Progenitor cell of endocrine pancreas (in vitro differentiated cells): ENCODE measurements around the gene TRAPPC8. TPM values are rescaled to one million over a fixed set of nuclear protein-coding genes. Genes with fewer than 3 reads are reported as not detected.

Experiments used
- DNase-seq: peaks from one replicate; pipeline ENCODE4 v3.0.0; 2021; ENCODE audit warnings: low spot score; ENCODE audit not compliant: unreplicated experiment
- H3K27ac Mint-ChIP-seq: 2 replicates; pipeline ENCODE4 v1.8.0; 2021; ENCODE audit warnings: mild to moderate bottlenecking, moderate library complexity, mixed read lengths
- H3K27me3 Mint-ChIP-seq: 2 replicates; pipeline ENCODE4 v1.8.0; 2021; ENCODE audit warnings: mixed read lengths
- H3K36me3 Mint-ChIP-seq: 2 replicates; pipeline ENCODE4 v1.8.0; 2022; ENCODE audit warnings: mixed read lengths; ENCODE audit not compliant: insufficient read depth
- H3K4me1 Mint-ChIP-seq: 2 replicates; pipeline ENCODE4 v1.8.0; 2021; ENCODE audit warnings: low read depth, mixed read lengths
- H3K4me3 Mint-ChIP-seq: 2 replicates; pipeline ENCODE4 v1.8.0; 2021; ENCODE audit warnings: low read depth, mild to moderate bottlenecking, moderate library complexity, mixed read lengths
- H3K9me3 Mint-ChIP-seq: 2 replicates; pipeline ENCODE4 v1.8.0; 2021; ENCODE audit warnings: low read depth, mixed read lengths
- CTCF ChIP-seq: fragments of 200-600 bp; sonication (generic); IDR thresholded peaks from one replicate; pipeline ENCODE4 v1.5.0; 2021; ENCODE audit warnings: antibody characterized with exemption, mild to moderate bottlenecking; ENCODE audit not compliant: unreplicated experiment
- total RNA-seq: library from RNA; stranded (reverse); gene quantifications from 2 replicates; pipeline ENCODE4 v1.2.1, GENCODE V29; 2021

The TRAPPC8 gene
- total RNA-seq, 1 donor from 2014 or later: 39.8 TPM

GRCh38 chr18:31798399-31798798 lies 144.5 kb downstream of the TRAPPC8 start:
- Mint-ChIP-seq H3K27ac (no peak overlapping the region), H3K4me1 (peaks cover 3% of the 10 kb centered on the region), H3K36me3 (no peaks in the 10 kb centered on the region), H3K9me3 (no peaks in the 10 kb centered on the region), H3K4me3 (no peak overlapping the region), H3K27me3 (no peaks in the 10 kb centered on the region)
- no peak for DNase-seq
- no peak for TF ChIP-seq CTCF

- H3K36me3 Mint-ChIP-seq: no peaks in the 10 kb centered on the region
- no peak overlapping the region for H3K27ac Mint-ChIP-seq
- H3K9me3 Mint-ChIP-seq: no peaks in the 10 kb centered on the region
- no peak overlapping the region for H3K4me3 Mint-ChIP-seq
- H3K4me1 Mint-ChIP-seq: peaks cover 5% of the 10 kb centered on the region
- no peak for DNase-seq
- no peak for TF ChIP-seq CTCF
- no peaks in the 10 kb centered on the region for H3K27me3 Mint-ChIP-seq
Measured at GRCh38 chr18:31795747-31796146, 147.2 kb downstream of the TRAPPC8 start.

- DNase-seq: no peak
- no peaks in the 10 kb centered on the region for H3K27me3 Mint-ChIP-seq
- no peaks in the 10 kb centered on the region for H3K9me3 Mint-ChIP-seq
- H3K27ac Mint-ChIP-seq: no peak overlapping the region
- no peak for TF ChIP-seq CTCF
- no peaks in the 10 kb centered on the region for H3K36me3 Mint-ChIP-seq
- H3K4me1 Mint-ChIP-seq: peaks cover 3% of the 10 kb centered on the region
- H3K4me3 Mint-ChIP-seq: no peak overlapping the region
Measured at GRCh38 chr18:31793531-31793930, 149.4 kb downstream of the TRAPPC8 start.

- Mint-ChIP-seq H3K4me1 (peaks cover 4% of the 10 kb centered on the region), H3K36me3 (no peaks in the 10 kb centered on the region), H3K9me3 (no peaks in the 10 kb centered on the region), H3K27me3 (no peaks in the 10 kb centered on the region), H3K27ac (no peak overlapping the region), H3K4me3 (no peak overlapping the region)
- TF ChIP-seq CTCF: no peak
- no peak for DNase-seq
Measured at GRCh38 chr18:31792580-31792911, 150.4 kb downstream of the TRAPPC8 start.

GRCh38 chr18:31791817-31792579 lies 150.9 kb downstream of the TRAPPC8 start:
- Mint-ChIP-seq H3K4me1 (peaks cover 4% of the 10 kb centered on the region), H3K27ac (no peak overlapping the region), H3K9me3 (no peaks in the 10 kb centered on the region), H3K27me3 (no peaks in the 10 kb centered on the region), H3K4me3 (no peak overlapping the region), H3K36me3 (no peaks in the 10 kb centered on the region)
- TF ChIP-seq CTCF: no peak
- DNase-seq: no peak
